Gastroesophageal sphincter (tissue), 3 donors: ENCODE measurements around the gene MCM9.

Source experiments
- CTCF ChIP-seq, 4 experiments: fragments of 200-600 bp in 2 of 4; fragments of 450-650 bp in 2 of 4; sonication (generic) in 1 of 4; IDR thresholded peaks; one replicate each; pipeline ENCODE4 v1.5.1; 2017 to 2019; ENCODE audit warnings: antibody characterized with exemption in 4 of 4, mild to moderate bottlenecking in 2 of 4, moderate library complexity in 2 of 4
- POLR2A ChIP-seq, 2 donors: fragments of 450-650 bp; IDR thresholded peaks; one replicate each; pipeline ENCODE4 v1.6.1; 2017; ENCODE audit warnings: antibody characterized with exemption in 2 of 2, mild to moderate bottlenecking in 2 of 2, moderate library complexity in 1 of 2
- POLR2AphosphoS5 ChIP-seq: sonication (generic); formaldehyde crosslinking; IDR thresholded peaks from one replicate; pipeline ENCODE4 v1.6.1; 2017; ENCODE audit warnings: antibody characterized with exemption

- TF ChIP-seq CTCF (IDR thresholded peaks at IDR 0.05) (no peak), POLR2AphosphoS5 (no peak), POLR2A (IDR thresholded peaks at IDR 0.05) (no peak)
Observed at GRCh38 chr6:118918329-118918725, 16.6 kb downstream of the MCM9 start.
